SU-DHL-6 (cell line): ENCODE measurements around the gene GPC3.

Source experiments
- H2AFZ ChIP-seq: fragments of 200-600 bp; sonication (generic); 2 replicates; pipeline ENCODE4 v1.6.1; 2014; ENCODE audit warnings: low read depth, mild to moderate bottlenecking, moderate library complexity, mixed read lengths, antibody characterized with exemption, low read length; ENCODE audit not compliant: severe bottlenecking
- H3F3A ChIP-seq: fragments of 200-600 bp; shearing (Covaris generic); 2 replicates; pipeline ENCODE4 v1.6.0; 2016; ENCODE audit warnings: antibody characterized with exemption, mild to moderate bottlenecking; ENCODE audit not compliant: insufficient read depth
- H3K27ac ChIP-seq: fragments of 200-600 bp; sonication (generic); 2 replicates; pipeline ENCODE4 v1.5.1; 2016; ENCODE audit warnings: low read depth, mild to moderate bottlenecking, low read length, moderate library complexity, mixed read lengths
- H3K27me3 ChIP-seq: fragments of 200-600 bp; sonication (generic), shearing (Covaris generic); 2 replicates; pipeline ENCODE4 v1.6.0; 2014; ENCODE audit warnings: mild to moderate bottlenecking, low read length
- H3K36me3 ChIP-seq: fragments of 200-600 bp; sonication (generic); 2 replicates; pipeline ENCODE4 v1.6.1; 2014; ENCODE audit warnings: mild to moderate bottlenecking, low read length, mixed read lengths
- H3K4me2 ChIP-seq: fragments of 300-600, 200-600 bp; shearing (Covaris generic), sonication (generic); 2 replicates; pipeline ENCODE4 v1.6.0; 2014; ENCODE audit warnings: low read length, low read depth, mild to moderate bottlenecking; ENCODE audit not compliant: poor library complexity, severe bottlenecking
- H3K4me3 ChIP-seq: fragments of 200-600 bp; sonication (generic); 2 replicates; pipeline ENCODE4 v1.5.1; 2014; ENCODE audit warnings: antibody characterized with exemption, low read length, mild to moderate bottlenecking, mixed read lengths; ENCODE audit not compliant: insufficient read depth, poor library complexity, severe bottlenecking
- H3K79me2 ChIP-seq: fragments of 200-600 bp; sonication (generic); 2 replicates; pipeline ENCODE4 v1.6.1; 2014; ENCODE audit warnings: mild to moderate bottlenecking, low read length, moderate library complexity; ENCODE audit not compliant: insufficient read depth
- H3K9ac ChIP-seq: fragments of 200-600 bp; sonication (generic); 2 replicates; pipeline ENCODE4 v1.7.0; 2014; ENCODE audit warnings: mild to moderate bottlenecking, low read length
- H3K9me2 ChIP-seq: fragments of 200-600 bp; sonication (generic); replicated peaks from 2 replicates; pipeline ENCODE4 v1.6.1; 2014; ENCODE audit warnings: low read length; ENCODE audit not compliant: insufficient read depth
- H3K9me3 ChIP-seq: fragments of 200-600 bp; sonication (generic); 2 replicates; pipeline ENCODE4 v1.6.1; 2014; ENCODE audit warnings: low read length, mixed read lengths; ENCODE audit not compliant: insufficient read depth
- H4K20me1 ChIP-seq: fragments of 200-600 bp; sonication (generic); 2 replicates; pipeline ENCODE4 v1.6.1; 2014; ENCODE audit warnings: low read depth, mild to moderate bottlenecking, antibody characterized with exemption, low read length, moderate library complexity, mixed read lengths
- EZH2phosphoT487 ChIP-seq: fragments of 200-600 bp; sonication (generic), shearing (Covaris generic); conservative IDR thresholded peaks from 2 replicates; pipeline ENCODE4 v1.6.1; 2018; ENCODE audit warnings: mild to moderate bottlenecking, antibody characterized with exemption, low read length, moderate library complexity, mixed read lengths
- TF ChIP-seq, protein P1 (sequence below): fragments of 200-600 bp; sonication (generic); IDR thresholded peaks from one replicate; pipeline ENCODE4 v1.5.1; 2017; ENCODE audit warnings: antibody characterized with exemption, mild to moderate bottlenecking, low read length, moderate library complexity; ENCODE audit not compliant: insufficient read depth, poor library complexity, severe bottlenecking

GPC3 gene

DNA sequence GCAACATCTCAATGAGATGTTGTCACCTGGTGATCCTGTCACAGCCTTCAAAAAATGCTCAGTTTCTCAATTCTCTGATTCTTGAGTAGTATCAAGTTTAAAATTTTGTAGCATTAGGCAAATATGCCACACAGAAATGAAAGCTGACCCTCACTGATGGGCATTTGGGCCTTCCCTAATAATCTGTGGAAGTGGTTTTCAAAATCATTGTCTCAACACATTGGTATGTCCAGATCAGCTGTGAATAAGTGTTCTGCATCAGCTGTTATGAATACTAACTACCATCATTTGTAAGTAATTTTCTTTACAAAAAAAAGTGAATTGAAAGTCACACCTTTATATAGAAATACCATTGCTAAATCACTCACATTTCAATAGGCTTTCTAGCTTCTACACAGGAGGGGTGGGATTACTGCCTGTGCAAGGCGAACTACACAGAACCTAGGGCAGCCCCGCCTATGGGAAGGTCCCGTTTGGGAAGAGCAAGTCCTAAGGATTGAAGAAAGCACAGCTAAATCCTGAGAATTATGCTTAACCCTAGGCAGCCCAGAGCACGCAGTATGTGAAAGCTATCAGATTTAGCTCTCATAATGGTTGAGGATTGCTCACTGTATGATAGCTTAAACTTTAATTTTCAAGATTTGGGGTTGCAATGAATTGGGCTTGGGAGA is 73.4 kb downstream of the GPC3 start:
- H3K36me3 ChIP-seq = no peaks in the 10 kb centered on the region
- H3F3A ChIP-seq = no peaks in the 10 kb centered on the region
- no peaks in the 10 kb centered on the region for H4K20me1 ChIP-seq
- H3K4me3 ChIP-seq = no peak overlapping the region
- TF ChIP-seq, protein P1, sequence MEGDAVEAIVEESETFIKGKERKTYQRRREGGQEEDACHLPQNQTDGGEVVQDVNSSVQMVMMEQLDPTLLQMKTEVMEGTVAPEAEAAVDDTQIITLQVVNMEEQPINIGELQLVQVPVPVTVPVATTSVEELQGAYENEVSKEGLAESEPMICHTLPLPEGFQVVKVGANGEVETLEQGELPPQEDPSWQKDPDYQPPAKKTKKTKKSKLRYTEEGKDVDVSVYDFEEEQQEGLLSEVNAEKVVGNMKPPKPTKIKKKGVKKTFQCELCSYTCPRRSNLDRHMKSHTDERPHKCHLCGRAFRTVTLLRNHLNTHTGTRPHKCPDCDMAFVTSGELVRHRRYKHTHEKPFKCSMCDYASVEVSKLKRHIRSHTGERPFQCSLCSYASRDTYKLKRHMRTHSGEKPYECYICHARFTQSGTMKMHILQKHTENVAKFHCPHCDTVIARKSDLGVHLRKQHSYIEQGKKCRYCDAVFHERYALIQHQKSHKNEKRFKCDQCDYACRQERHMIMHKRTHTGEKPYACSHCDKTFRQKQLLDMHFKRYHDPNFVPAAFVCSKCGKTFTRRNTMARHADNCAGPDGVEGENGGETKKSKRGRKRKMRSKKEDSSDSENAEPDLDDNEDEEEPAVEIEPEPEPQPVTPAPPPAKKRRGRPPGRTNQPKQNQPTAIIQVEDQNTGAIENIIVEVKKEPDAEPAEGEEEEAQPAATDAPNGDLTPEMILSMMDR = no peak
- TF ChIP-seq EZH2phosphoT487 = no peak
- no peak overlapping the region for H3K4me2 ChIP-seq
- no peaks in the 10 kb centered on the region for H3K9me3 ChIP-seq
- H2AFZ ChIP-seq = no peak overlapping the region
- no peaks in the 10 kb centered on the region for H3K9me2 ChIP-seq
- no peaks in the 10 kb centered on the region for H3K79me2 ChIP-seq
- no peak overlapping the region for H3K9ac ChIP-seq
- H3K27me3 ChIP-seq = no peaks in the 10 kb centered on the region
- H3K27ac ChIP-seq = no peak overlapping the region

DNA sequence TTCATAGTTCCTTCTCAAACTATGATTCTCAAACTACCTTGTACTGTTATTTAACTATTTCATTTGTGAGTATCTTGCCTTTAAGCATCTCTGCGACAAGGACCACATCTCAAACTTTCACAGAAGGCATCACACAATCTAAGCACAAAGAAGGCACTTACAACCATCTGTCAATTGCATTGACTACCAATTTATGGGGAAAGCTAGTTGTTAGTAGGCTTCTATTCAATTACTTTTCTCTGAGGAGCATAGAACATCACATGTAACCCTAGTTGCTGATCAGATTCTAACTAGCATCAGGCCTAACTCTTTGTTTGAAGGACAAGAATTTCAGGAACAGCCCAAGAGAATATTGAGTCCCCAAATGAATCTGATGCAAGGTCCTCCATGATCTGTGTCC is 74.9 kb downstream of the GPC3 start:
- TF ChIP-seq, protein P1 = no peak
- no peak for TF ChIP-seq EZH2phosphoT487
- Histone ChIP-seq H3K79me2 (no peaks in the 10 kb centered on the region), H4K20me1 (no peaks in the 10 kb centered on the region), H3K27ac (no peak overlapping the region), H3K4me2 (no peak overlapping the region), H3K27me3 (no peaks in the 10 kb centered on the region), H3K4me3 (no peak overlapping the region), H3K9me2 (no peaks in the 10 kb centered on the region), H2AFZ (no peak overlapping the region), H3K9ac (no peak overlapping the region), H3F3A (no peaks in the 10 kb centered on the region), H3K36me3 (no peaks in the 10 kb centered on the region), H3K9me3 (no peaks in the 10 kb centered on the region)

DNA sequence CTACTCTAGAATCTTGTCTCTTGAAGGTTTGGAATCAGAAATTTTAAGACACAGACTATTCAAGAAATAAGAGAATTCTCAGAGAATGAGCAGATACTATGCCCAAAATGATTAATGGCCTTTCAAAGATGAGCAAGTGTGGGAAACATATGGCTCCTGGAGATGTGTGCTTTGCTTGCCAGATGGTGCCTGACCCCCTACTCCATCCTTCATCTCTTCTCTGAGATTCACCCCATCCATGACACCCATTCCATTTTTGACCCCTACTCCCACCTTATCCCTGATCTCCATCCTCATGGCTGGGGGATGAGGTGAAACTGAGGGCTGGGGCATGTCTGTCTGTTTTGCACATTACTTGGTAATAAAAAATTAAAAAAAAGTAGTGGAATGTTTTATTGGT is 75.5 kb downstream of the GPC3 start:
- no peaks in the 10 kb centered on the region for H3K36me3 ChIP-seq
- no peaks in the 10 kb centered on the region for H3K27me3 ChIP-seq
- H4K20me1 ChIP-seq = no peaks in the 10 kb centered on the region
- TF ChIP-seq, protein P1 = no peak
- TF ChIP-seq EZH2phosphoT487 = no peak
- no peak overlapping the region for H3K9ac ChIP-seq
- no peaks in the 10 kb centered on the region for H3K79me2 ChIP-seq
- H3F3A ChIP-seq = no peaks in the 10 kb centered on the region
- H3K27ac ChIP-seq = no peak overlapping the region
- no peaks in the 10 kb centered on the region for H3K9me2 ChIP-seq
- no peak overlapping the region for H3K4me3 ChIP-seq
- H3K9me3 ChIP-seq = no peaks in the 10 kb centered on the region
- no peak overlapping the region for H3K4me2 ChIP-seq
- H2AFZ ChIP-seq = no peak overlapping the region
